Motor neuron (in vitro differentiated cells): ENCODE data around the gene KRT71. TPM values are rescaled to one million over a fixed set of nuclear protein-coding genes. Genes with fewer than 3 reads are reported as not detected.

Source experiments
- ATAC-seq, 8 experiments: fragments of 200-7000 bp; cut with Tn5 transposase; replicated peaks in 6 of 8; 2 replicates each; pipeline ENCODE4 v1.8.0; 2021; ENCODE audit warnings: mild to moderate bottlenecking in 8 of 8, moderate library complexity in 8 of 8
- H3K27ac ChIP-seq, 2 donors: fragments of 250-450 bp; sonication (Bioruptor Pico); 2 replicates each; pipeline ENCODE4 v1.9.0; 2021; ENCODE audit warnings: antibody characterized with exemption in 2 of 2, mild to moderate bottlenecking in 2 of 2, moderate library complexity in 1 of 2
- H3K4me1 ChIP-seq, 2 donors: fragments of 250-450 bp; sonication (Bioruptor Pico); replicated peaks in 1 of 2; 2 replicates each; pipeline ENCODE4 v1.6.1; 2021; ENCODE audit warnings: antibody characterized with exemption in 2 of 2, mild to moderate bottlenecking in 2 of 2, moderate library complexity in 1 of 2
- H3K4me3 ChIP-seq, 5 donors: fragments of 250-450 bp; sonication (Bioruptor Pico); 2 replicates each; pipeline ENCODE4 v1.9.0; 2021; ENCODE audit warnings: antibody characterized with exemption in 5 of 5, mild to moderate bottlenecking in 5 of 5, moderate library complexity in 4 of 5
- WGBS, 10 experiments: fragments of 450-650 bp; shearing (Covaris generic); methylation state at CpG; one replicate each; pipeline ENCODE4 v1.0.0; 2022; 5-methylcytosine and 5-hydroxymethylcytosine counted together
- in situ Hi-C, 9 experiments: fragments of 400-800 bp; cut with MboI; loops; one replicate each; pipeline ENCODE4 v1.15.0; 2021; ENCODE audit warnings: low sequenced_read_pairs in 9 of 9, low pct_unique_long_range_greater_than_20kb in 2 of 9; ENCODE audit not compliant: unreplicated experiment in 9 of 9
- total RNA-seq, 8 experiments: library from RNA; unstranded; fragments of 300-600 nt; gene quantifications; 2 replicates each; pipeline versions ENCODE4 v1.2.3 to v1.2.4, GENCODE V29; 2022

KRT71 gene
- total RNA-seq, 8 experiments from 2014 or later: 0.14 to 0.52 (median 0.16) TPM; not detected in 4

DNA sequence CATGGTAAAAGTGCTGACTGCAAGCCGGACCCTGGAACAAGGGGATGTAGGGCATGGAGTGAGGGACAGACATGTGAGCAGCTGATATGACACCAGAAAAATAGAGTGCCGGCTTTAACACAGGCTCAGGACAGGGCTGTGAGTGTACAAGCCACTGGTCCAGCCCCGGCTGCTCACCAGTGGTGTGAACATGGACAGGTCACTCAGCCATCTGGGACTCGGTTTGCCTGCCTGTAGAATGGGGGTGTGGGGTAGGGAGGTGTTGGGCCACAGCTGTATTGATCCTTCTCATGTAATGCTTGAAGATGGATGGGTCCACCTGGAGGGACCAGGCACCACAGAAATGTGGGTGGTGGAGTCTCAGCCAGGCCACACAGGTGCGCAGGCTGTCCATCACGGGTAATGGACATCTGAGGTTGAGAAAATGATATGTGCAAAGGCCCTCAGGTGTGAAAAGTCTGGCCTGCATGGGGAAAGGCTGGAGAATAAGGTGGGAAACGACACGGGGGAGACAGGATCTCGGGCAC, 31.3 kb upstream of the KRT71 start:
- Histone ChIP-seq H3K4me3 (no peak overlapping the region), H3K4me1 (no peaks in the 10 kb centered on the region), H3K27ac (no peak overlapping the region)
- no peak for ATAC-seq
- 41 to 100% (median 86%) methylated on average over 1 to 5 of the region's 9 CpGs; no CpG with 5 or more reads in 3 of the 10 experiments for WGBS, 10 experiments
- in situ Hi-C loops: loop anchor here in 5 of 9 experiments (10.0 to 25.0 kb wide), 4 partner anchors 278 to 403 kb away; no protein-coding TSS in a partner anchor

DNA sequence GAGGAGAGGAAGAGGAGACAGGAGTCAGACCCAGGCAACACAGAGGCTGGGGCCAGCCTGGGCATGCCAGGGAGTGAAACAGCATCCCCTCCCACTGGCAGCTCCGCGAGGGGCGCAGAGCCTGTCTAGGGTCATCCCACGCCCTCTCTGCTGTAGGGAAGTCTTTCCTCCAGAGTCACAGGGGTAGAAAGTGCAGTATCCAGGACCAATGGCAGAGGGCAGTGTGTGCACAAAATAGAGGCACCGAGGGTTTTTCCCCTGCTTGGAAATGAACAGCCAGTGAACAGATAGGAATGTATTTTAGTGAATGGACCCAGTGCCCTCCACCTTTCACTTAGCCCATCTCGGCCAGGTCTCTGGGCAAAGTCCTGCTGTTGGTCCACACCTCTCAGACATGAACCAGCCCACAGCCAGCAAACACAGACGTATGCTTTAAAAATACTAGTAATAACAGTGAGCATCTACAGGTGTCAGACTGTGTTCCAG, 30.1 kb upstream of the KRT71 start:
- Histone ChIP-seq H3K27ac (no peak overlapping the region), H3K4me1 (no peaks in the 10 kb centered on the region), H3K4me3 (no peak overlapping the region)
- 0 to 40% (median 5%) methylated on average over 1 to 5 of the region's 7 CpGs; no CpG with 5 or more reads in 6 of the 10 experiments for WGBS, 10 experiments
- in situ Hi-C loops: loop anchor here in 5 of 9 experiments (10.0 to 25.0 kb wide), 4 partner anchors 279 to 404 kb away; no protein-coding TSS in a partner anchor
- ATAC-seq: peak; percentile 50 to 91 (median 74)

DNA sequence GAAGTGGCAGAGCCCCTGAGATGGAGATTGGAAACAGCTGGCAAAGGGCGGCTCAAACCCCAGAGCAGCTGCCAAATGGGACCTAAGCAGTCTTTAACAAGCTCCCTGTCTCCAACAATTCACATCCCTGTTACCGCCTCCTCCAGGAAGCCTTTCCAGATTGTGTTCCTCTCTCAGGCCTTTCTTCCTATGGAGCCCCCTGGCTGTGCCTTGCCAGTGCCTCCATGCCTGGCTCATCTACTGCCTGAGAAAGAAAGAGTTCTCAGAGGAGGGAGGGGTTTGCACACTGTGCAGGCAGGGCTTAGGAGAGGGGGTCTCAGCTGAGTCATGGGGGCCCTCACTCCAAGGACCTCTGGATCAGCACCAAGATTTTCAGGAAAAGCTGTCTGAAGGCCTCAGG, 29.5 kb upstream of the KRT71 start:
- Histone ChIP-seq H3K27ac (no peak overlapping the region), H3K4me3 (no peak overlapping the region), H3K4me1 (no peaks in the 10 kb centered on the region)
- in situ Hi-C loops: loop anchor here in 5 of 9 experiments (10.0 to 25.0 kb wide), 4 partner anchors 280 to 405 kb away; no protein-coding TSS in a partner anchor
- WGBS, 10 experiments: 40 to 80% methylated on average over 1 of the region's 2 CpGs; no CpG with 5 or more reads in 8 of the 10 experiments
- ATAC-seq: no peak

DNA sequence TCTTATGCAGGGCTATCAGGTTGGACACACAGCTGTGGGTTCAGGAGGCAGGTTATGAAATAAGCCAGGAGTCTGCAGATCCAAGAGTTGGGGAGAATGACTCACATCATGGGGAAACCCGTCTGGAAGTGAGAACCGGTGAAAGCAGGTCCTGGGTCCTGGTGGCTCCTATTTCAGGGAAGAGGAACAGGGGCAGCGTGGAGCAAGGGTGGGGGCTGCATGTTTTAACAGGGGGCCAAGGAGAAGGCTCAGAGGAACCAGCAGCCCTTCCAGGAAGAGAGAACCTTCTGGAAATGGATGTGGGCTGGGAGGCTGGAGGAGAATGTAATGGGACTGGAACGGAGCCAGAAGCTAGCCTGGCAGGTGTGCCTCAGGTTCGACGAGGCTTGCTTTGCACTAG, 28.5 kb upstream of the KRT71 start:
- no peak overlapping the region for H3K4me3 ChIP-seq
- H3K4me1 ChIP-seq: no peaks in the 10 kb centered on the region
- no peak for ATAC-seq
- H3K27ac ChIP-seq: no peak overlapping the region
- in situ Hi-C loops: loop anchor here in 5 of 9 experiments (10.0 to 25.0 kb wide), 4 partner anchors 281 to 406 kb away; no protein-coding TSS in a partner anchor
- 0 to 89% (median 51%) methylated on average over 1 to 4 of the region's 6 CpGs; no CpG with 5 or more reads in 5 of the 10 experiments for WGBS, 10 experiments

DNA sequence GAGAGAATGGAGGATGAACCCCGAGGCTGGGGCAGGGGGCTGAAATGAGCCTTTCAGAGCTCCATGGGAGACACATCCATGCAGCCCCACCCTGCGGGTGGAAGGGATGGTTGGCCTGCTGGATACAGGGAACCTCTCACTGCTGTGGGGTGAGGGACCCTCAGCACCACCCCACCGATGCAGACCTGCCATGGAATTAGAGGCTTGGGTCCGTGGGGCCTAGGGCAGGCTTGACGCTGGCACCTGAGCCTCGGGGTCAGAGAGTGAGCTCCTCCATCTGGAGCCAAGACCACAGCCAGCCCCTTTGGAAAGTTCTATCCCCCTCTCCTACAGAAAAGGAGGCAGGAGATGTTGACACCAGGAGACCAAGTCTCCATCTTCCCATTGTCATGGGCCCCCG, 28.1 kb upstream of the KRT71 start:
- in situ Hi-C loops: loop anchor here in 5 of 9 experiments (10.0 to 25.0 kb wide), 4 partner anchors 281 to 406 kb away; no protein-coding TSS in a partner anchor
- ATAC-seq: no peak
- Histone ChIP-seq H3K4me1 (no peaks in the 10 kb centered on the region), H3K27ac (no peak overlapping the region), H3K4me3 (no peak overlapping the region)
- 33 to 100% (median 67%) methylated on average over 1 to 3 of the region's 7 CpGs; no CpG with 5 or more reads in 3 of the 10 experiments for WGBS, 10 experiments

DNA sequence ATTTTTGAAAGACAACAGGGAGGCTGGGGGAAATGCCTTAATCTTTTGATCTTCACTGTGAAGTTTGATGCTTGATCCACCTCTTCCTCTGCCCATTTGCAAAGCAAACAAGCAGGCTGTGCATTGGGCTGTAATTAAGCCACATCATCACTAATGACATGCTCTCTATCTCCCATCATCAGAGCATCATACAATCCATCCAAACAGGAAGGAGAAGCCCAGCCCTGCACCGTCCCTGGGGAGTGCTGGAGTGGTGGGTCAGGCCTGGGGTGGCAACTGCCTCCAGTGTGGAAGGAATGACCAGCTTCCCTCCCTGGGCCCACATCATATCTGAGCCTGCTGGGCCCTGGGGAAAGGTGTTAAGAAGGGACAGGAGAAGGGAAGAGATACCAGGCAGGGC, 27.6 kb upstream of the KRT71 start:
- H3K4me1 ChIP-seq: no peaks in the 10 kb centered on the region
- WGBS, 10 experiments: 0 to 83% (median 67%) methylated on average over 1 of the region's 1 CpG; no CpG with 5 or more reads in 7 of the 10 experiments
- in situ Hi-C loops: loop anchor here in 5 of 9 experiments (10.0 to 25.0 kb wide), 4 partner anchors 282 to 407 kb away; no protein-coding TSS in a partner anchor
- H3K4me3 ChIP-seq: no peak overlapping the region
- no peak overlapping the region for H3K27ac ChIP-seq
- ATAC-seq: no peak

DNA sequence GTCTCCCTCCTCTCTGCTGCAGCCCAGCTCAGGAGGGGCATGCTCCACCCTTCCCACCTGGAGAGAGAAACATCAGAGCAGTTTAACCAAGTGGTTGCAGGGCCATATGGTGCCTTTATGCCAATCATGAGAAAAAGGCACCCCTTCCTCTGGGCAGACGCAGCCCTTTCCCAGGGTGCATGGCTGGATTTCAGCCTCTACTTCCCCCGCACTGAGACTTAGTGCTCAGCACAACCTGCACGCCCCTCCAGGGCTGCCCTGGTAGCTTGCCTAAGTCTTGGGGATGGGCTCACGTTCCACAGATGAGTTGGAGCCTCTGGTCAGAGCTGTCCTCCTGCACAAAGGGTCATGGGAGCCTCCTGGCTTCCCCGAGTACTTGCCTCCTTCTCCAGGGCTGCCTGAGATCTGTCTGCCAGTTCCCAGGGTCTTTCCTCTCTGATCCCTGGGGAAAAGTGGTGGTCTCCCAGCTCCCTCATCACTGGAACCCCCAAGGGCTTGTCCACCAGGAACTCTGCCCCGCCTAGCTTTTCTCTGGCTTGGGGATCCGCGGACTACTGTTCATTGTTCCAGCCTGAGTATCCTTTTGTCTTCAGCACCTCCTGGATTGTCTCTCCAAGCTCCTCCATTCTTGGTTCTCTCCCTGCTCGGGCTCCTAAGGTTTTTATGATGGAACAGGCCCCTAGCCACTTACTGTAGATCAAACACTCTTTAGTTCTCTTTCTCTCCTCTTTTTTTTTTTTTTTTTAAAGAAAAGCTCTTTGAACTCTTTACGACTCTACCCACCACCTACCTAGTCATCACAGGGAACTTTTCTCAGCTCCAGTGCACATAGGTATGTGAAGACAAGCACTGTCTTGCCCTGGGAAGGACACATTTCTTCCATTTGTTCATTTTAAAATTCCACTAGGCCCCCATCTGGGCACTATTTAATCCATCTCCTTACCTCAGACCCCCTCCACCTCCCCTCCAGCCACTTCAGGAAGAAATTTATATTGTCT, 26.8 kb upstream of the KRT71 start:
- Histone ChIP-seq H3K4me3 (no peak overlapping the region), H3K27ac (no peak overlapping the region), H3K4me1 (no peaks in the 10 kb centered on the region)
- in situ Hi-C loops: loop anchor here in 5 of 9 experiments (10.0 to 25.0 kb wide), 4 partner anchors 283 to 408 kb away; no protein-coding TSS in a partner anchor
- no peak for ATAC-seq
- 29 to 81% (median 46%) methylated on average over 2 to 6 of the region's 10 CpGs; no CpG with 5 or more reads in 1 of the 10 experiments for WGBS, 10 experiments

DNA sequence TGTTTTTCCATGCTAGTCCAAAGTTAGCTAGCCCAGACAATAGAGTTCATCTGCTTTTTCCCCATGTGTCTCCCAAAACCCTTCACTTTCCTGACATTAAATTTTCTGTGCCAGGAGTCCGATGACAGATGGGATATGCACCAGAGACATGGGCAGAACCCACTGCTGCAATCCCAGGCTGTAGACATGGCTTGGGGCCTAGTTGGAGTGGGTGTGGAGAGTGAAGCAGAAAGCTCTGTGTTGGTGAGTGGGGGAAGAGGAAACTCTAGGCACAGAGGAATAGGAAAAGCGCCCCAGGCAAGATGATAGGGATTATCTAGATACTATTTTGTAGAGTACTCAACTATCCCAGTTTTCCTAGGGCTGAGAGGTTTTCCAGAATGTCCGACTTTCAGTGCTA, 25.5 kb upstream of the KRT71 start:
- Histone ChIP-seq H3K4me1 (no peaks in the 10 kb centered on the region), H3K27ac (no peak overlapping the region), H3K4me3 (no peak overlapping the region)
- ATAC-seq: peak in 2 of 8 experiments; percentile 51 to 63
- in situ Hi-C loops: loop anchor here in 5 of 9 experiments (25.0 kb wide), 2 partner anchors 284 to 409 kb away; no protein-coding TSS in a partner anchor
- WGBS, 10 experiments: 0 to 100% (median 71%) methylated on average over 1 to 3 of the region's 3 CpGs; no CpG with 5 or more reads in 1 of the 10 experiments

DNA sequence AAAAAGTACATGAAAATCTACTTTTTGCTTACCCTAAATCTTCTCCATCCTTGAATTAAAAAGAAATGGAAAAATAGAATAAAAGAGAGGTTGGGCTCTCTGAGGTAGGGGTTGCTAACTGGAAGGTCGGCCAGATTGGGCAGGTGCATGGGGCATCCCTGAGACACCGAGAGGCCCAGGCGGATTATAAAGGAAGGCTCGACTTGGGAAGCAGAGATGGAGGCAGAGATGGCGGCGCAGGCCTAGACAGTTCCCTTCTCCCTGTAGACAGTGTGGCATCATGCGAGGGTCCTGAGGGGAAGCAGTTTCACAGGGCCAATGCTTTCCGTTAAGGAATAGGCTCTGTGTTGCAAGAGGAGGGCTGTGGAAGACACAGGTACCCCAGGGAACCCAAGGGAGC, 24.4 kb upstream of the KRT71 start:
- in situ Hi-C loops: loop anchor here in 5 of 9 experiments (25.0 kb wide), 2 partner anchors 285 to 410 kb away; no protein-coding TSS in a partner anchor
- 80 to 100% (median 84%) methylated on average over 1 to 8 of the region's 8 CpGs; no CpG with 5 or more reads in 2 of the 10 experiments for WGBS, 10 experiments
- no peaks in the 10 kb centered on the region for H3K4me1 ChIP-seq

DNA sequence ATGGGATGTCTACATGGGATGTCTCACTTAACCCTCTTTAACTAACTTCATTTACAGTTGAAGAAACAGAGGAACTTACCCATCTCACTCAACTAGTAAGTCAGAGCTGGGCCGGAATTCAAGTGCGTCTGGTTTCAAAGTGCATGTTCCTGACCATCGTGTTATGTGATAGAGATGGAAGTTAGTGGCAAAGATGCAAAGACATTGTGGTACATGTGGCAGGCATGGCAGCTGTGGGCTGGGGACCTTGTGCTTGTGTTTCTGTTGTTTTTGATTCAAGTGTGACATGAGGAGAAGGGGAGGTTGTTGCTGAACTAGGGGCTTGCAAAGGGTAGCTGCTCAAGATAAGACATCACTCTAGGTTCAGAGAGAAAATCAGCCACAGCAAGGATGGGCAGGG, 23.0 kb upstream of the KRT71 start:
- H3K4me3 ChIP-seq: no peak overlapping the region
- WGBS, 10 experiments: 64 to 90% (median 83%) methylated on average over 1 to 3 of the region's 3 CpGs; no CpG with 5 or more reads in 4 of the 10 experiments
- in situ Hi-C loops: loop anchor here in 5 of 9 experiments (25.0 kb wide), 2 partner anchors 286 to 411 kb away; no protein-coding TSS in a partner anchor
- no peak for ATAC-seq
- H3K27ac ChIP-seq: no peak overlapping the region
- no peaks in the 10 kb centered on the region for H3K4me1 ChIP-seq

More for the DNA sequence above, 24.4 kb upstream of the KRT71 start:
- ATAC-seq: no peak
- Histone ChIP-seq H3K4me3 (no peak overlapping the region), H3K27ac (no peak overlapping the region)

DNA sequence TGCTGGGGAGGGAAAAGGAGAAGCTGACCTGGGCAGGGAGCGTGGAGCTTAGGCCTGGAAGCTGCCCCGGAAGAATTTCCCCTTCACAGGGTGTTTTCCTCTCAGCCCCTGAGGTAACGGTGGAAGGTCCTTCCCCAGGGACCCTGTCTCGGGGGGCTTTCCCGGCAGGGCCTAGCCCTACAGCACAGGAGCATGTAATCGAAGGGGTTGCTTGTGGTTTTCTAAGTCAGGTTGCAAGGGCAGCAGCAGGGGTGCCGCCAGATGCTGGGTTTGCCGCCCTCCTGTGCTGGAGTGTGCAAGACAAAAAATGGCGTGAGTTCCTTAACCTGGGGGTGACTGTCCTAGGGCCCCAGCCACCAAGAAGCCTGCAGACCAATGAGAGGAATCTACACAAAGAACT, 22.3 kb upstream of the KRT71 start:
- in situ Hi-C loops: loop anchor here in 5 of 9 experiments (25.0 kb wide), 2 partner anchors 287 to 412 kb away; no protein-coding TSS in a partner anchor
- no peak for ATAC-seq
- Histone ChIP-seq H3K4me1 (no peaks in the 10 kb centered on the region), H3K27ac (no peak overlapping the region), H3K4me3 (no peak overlapping the region)
- WGBS, 10 experiments: 71 to 90% (median 88%) methylated on average over 2 to 4 of the region's 9 CpGs; no CpG with 5 or more reads in 7 of the 10 experiments

DNA sequence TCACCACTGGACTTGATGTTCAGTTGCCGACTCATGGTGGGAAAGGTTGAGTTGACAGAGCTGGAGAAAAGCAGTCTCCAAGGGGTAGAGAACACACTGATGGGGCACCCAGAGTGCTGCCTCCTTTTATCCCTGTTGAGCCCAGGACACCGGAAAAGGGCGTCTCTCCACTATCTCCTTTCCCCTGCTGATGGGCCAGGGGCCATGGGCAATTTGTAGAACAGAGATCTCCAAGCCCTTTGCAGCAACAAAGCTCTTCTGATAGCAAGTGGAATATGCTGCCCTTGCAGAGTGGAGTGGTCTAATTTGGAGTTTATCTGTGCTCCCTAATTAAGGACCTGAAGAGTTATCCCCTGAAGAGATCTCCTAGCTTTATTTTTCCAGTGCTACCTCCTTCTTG, 20.8 kb upstream of the KRT71 start, which contains the start of gene KRT74:
Gene KRT74, minus strand, starts transcription at position 101 of the 400 bp plus-strand sequence. Its CDS starts 66 bp downstream, at position 35.
- Histone ChIP-seq H3K4me3 (no peak within 1 kb of the TSS), H3K4me1 (no peaks in the 10 kb centered on the region), H3K27ac (no peak within 1 kb of the TSS)
- no peak for ATAC-seq
- WGBS, 10 experiments: 8 to 100% (median 74%) methylated on average over 1 to 2 of the region's 3 CpGs; no CpG with 5 or more reads in 5 of the 10 experiments
- in situ Hi-C loops: no loop called here
